ENCODE results near the gene IRX4. TPM values are rescaled to one million over a fixed set of nuclear protein-coding genes. Genes with fewer than 3 reads are reported as not detected.
"Not testable (repeated sequence)": the region's sequence is repeated elsewhere in the genome, so short reads cannot be mapped to it uniquely, and the experiment has no call there.

The IRX4 gene
- total RNA-seq, 4 donors from 2014 or later: not detected

DNA sequence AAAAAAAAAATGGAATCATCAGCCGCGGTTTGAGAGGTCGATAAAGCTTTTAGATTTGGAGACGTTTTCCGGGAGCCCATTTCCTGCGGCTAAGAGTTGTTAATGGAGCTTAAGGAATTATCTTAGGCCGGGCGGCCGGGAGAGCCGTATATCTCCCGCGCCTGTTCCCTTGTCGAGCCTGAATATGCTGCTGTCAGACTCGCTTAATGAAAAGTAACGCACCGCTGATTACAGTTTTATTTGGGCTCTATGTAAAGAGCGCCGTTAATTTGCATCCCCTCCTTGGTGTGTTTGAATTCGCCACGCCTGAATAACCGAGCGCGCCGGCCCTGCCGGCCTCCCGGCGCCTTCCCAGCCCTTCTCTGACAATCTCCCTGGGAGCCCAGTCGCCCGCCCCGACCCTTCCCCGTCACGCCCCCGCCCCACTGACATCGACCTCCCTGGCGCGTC is 7.9 kb downstream of the IRX4 start:
- Histone ChIP-seq H3K4me1 (peaks cover 0 to 17% (median 0%) of the 10 kb centered on the region in 4 donors), H3K4me3 (no peak overlapping the region), H3K9me3 (no peaks in the 10 kb centered on the region), H3K36me3 (no peaks in the 10 kb centered on the region), H3K27ac (no peak overlapping the region), H3K27me3 (peaks cover 0 to 56% of the 10 kb centered on the region in 2 donors)
- no peak for DNase-seq
- TF ChIP-seq POLR2A (IDR thresholded peaks at IDR 0.05): no peak
- TF ChIP-seq, protein P1, sequence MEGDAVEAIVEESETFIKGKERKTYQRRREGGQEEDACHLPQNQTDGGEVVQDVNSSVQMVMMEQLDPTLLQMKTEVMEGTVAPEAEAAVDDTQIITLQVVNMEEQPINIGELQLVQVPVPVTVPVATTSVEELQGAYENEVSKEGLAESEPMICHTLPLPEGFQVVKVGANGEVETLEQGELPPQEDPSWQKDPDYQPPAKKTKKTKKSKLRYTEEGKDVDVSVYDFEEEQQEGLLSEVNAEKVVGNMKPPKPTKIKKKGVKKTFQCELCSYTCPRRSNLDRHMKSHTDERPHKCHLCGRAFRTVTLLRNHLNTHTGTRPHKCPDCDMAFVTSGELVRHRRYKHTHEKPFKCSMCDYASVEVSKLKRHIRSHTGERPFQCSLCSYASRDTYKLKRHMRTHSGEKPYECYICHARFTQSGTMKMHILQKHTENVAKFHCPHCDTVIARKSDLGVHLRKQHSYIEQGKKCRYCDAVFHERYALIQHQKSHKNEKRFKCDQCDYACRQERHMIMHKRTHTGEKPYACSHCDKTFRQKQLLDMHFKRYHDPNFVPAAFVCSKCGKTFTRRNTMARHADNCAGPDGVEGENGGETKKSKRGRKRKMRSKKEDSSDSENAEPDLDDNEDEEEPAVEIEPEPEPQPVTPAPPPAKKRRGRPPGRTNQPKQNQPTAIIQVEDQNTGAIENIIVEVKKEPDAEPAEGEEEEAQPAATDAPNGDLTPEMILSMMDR (IDR thresholded peaks at IDR 0.05): no peak

DNA sequence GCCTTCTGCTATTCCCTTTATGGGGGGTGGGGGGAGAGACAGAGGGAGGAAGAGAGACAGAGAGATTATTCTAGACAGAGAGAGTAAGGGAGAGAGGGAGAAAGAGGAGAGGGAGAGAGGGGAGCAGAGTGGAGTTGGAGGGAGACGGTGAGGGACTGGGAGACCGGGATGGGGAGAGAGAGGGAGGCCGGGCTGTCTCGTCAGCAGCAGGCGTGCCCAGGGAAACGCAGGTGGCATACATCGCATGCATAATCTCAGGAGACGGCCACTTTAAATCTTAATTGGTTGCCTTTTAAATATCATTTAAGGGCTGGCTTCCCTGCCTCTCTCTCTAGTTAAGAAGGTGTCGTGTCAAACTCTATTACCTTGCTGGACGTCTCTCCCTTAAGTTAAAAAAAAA is 8.4 kb downstream of the IRX4 start:
- Histone ChIP-seq H3K27ac (no peak overlapping the region), H3K36me3 (no peaks in the 10 kb centered on the region), H3K9me3 (no peaks in the 10 kb centered on the region), H3K4me3 (no peak overlapping the region), H3K4me1 (peaks cover 0 to 17% (median 0%) of the 10 kb centered on the region in 4 donors), H3K27me3 (peaks cover 0 to 52% of the 10 kb centered on the region in 2 donors)
- TF ChIP-seq POLR2A (IDR thresholded peaks at IDR 0.05): no peak
- TF ChIP-seq, protein P1 (IDR thresholded peaks at IDR 0.05): no peak
- DNase-seq: no peak

DNA sequence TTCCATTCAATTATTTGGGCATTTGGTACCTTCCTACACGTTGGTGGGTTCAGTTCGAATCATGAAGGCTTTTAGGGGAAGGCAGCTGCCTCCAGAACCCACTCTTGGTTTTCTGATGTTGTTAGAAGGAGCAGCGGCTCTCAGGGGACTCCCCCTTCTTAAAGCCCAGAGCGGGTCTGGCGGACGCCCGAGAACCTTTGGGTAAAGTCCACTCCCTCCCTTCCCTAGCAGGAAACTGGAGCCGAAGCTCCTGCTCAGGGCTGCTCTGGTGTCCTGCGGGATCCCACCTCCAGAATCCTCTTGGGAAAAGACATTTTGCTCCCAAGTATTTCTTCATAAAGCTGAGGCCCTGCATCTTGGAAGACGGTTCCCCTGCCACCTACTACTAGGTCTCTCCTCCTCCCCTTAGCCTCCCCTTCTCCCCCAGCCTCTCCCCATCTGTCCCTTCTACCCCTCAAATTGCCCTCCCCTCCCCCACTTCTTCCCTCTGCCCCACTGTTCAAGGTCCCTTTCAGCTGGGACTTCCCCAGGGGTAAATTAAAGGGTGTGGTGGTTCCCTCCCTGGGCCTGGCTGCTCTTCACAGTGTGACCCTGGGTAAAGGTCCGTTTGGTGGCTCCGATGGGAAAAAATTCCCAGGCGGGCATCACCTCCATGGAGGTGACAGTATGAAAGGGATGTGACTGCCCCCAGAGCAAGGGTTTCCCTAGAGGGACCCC is 9.3 kb downstream of the IRX4 start:
- TF ChIP-seq POLR2A (IDR thresholded peaks at IDR 0.05): no peak
- TF ChIP-seq, protein P1 (IDR thresholded peaks at IDR 0.05): no peak
- no peaks in the 10 kb centered on the region for H3K9me3 ChIP-seq
- H3K4me3 ChIP-seq: no peak overlapping the region
- peaks cover 0 to 47% of the 10 kb centered on the region in 2 donors for H3K27me3 ChIP-seq
- no peak overlapping the region for H3K27ac ChIP-seq
- no peaks in the 10 kb centered on the region for H3K36me3 ChIP-seq
- peak in 1 of 3 donors; percentile 54 for DNase-seq
- H3K4me1 ChIP-seq: peaks cover 0 to 17% (median 0%) of the 10 kb centered on the region in 4 donors

DNA sequence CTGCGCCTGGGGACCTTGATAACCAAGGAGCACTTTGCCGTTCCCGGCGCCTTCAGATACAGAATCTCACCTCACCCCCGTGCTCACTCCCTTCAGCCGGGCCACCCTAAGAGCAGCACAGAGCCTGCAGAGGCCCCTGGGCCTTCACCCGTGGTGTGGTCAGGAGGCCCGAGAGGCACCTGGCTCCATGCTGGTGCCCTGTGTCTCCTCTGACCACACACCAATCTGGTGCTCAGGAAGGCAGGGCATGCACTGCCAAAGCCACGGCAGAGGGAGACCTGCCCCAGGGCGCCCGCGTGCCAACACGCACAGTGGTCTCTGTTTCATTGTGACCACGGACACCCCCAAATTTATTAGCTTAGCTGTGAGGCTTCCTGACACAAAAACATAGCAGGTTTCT is 11.3 kb downstream of the IRX4 start:
- TF ChIP-seq POLR2A (IDR thresholded peaks at IDR 0.05): no peak
- TF ChIP-seq, protein P1 (IDR thresholded peaks at IDR 0.05): no peak

DNA sequence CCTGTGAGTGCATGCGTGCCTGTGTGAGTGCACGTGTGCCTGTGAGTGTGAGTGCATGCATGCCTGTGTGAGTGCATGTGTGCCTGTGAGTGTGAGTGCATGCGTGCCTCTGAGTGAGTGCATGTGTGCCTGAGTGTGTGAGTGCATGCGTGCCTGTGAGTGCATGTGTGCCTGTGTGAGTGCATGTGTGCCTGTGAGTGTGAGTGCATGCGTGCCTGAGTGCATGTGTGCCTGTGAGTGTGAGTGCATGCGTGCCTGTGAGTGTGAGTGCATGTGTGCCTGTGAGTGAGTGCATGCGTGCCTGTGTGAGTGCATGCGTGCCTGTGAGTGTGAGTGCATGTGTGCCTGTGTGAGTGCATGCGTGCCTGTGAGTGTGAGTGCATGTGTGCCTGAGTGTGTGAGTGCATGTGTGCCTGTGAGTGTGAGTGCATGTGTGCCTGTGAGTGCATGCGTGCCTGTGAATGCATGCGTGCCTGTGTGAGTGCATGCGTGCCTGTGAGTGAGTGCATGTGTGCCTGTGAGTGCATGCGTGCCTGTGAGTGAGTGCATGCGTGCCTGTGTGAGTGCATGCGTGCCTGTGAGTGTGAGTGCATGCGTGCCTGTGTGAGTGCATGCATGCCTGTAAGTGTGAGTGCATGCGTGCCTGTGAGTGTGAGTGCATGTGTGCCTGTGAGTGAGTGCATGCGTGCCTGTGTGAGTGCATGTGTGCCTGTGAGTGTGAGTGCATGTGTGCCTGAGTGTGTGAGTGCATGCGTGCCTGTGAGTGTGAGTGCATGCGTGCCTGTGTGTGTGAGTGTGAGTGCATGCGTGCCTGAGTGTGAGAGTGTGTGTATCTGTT is 12.1 kb downstream of the IRX4 start:
- H3K27ac ChIP-seq, H3K9me3 ChIP-seq, H3K36me3 ChIP-seq, H3K4me1 ChIP-seq, H3K4me3 ChIP-seq, DNase-seq: not testable (repeated sequence)
- H3K27me3 ChIP-seq: peaks cover 0 to 19% of the 10 kb centered on the region in 2 donors

More for the DNA sequence above, 11.3 kb downstream of the IRX4 start:
- H3K27ac ChIP-seq: no peak overlapping the region
- H3K9me3 ChIP-seq: no peaks in the 10 kb centered on the region
- peaks cover 0 to 16% (median 0%) of the 10 kb centered on the region in 4 donors for H3K4me1 ChIP-seq
- no peaks in the 10 kb centered on the region for H3K36me3 ChIP-seq
- no peak overlapping the region for H3K4me3 ChIP-seq
- peaks cover 0 to 27% of the 10 kb centered on the region in 2 donors for H3K27me3 ChIP-seq
- no peak for DNase-seq
